Measurements from ENCODE around the gene SLC2A5. TPM values are rescaled to one million over a fixed set of nuclear protein-coding genes. Genes with fewer than 3 reads are reported as not detected.

The SLC2A5 gene
- total RNA-seq, 1 experiment from 2014 or later, result not detected

- Histone ChIP-seq H3K4me3 (no peak overlapping the region), H3K9me2 (ENCODE audit: insufficient read depth) (no peaks in the 10 kb centered on the region), H3F3A (ENCODE audit: insufficient read depth, low read depth) (peaks cover 8% of the 10 kb centered on the region; the same call in 1 of the 2 replicates), H4K20me1 (ENCODE audit: insufficient read depth) (no peaks in the 10 kb centered on the region), H3K9me3 (ENCODE audit: insufficient read depth, low read depth) (0 out of 2 replicates have a peak, but pooled peaks cover 3% of the 10 kb centered on the region), H3K79me2 (ENCODE audit: low read depth) (no peaks in the 10 kb centered on the region), H3K27me3 (ENCODE audit: insufficient read depth, low read depth) (no peaks in the 10 kb centered on the region), H3K36me3 (ENCODE audit: low read depth) (no peaks in the 10 kb centered on the region), H3K4me2 (no peak overlapping the region), H3K4me1 (replicated peaks; ENCODE audit: insufficient read depth) (peaks cover 20% of the 10 kb centered on the region), H2AFZ (no peak overlapping the region), H3K27ac (no peak overlapping the region)
- ChIA-PET POLR2A (ENCODE audit: unreplicated experiment) (no interaction called here), CTCF (no interaction called here)
- BruUV-seq (replicated peaks), result no TSS peak
- TF ChIP-seq CTCF (conservative IDR thresholded peaks at IDR 0.05) (no peak), EZH2 (IDR thresholded peaks at IDR 0.05; ENCODE audit: low read depth) (no peak)
- DNase-seq, result no peak
- intact Hi-C loops (cut with micrococcal nuclease; ENCODE audit: unreplicated experiment), result no loop called here
These were observed 16.6 kb upstream of the SLC2A5 start for GRCh38 chr1:9086045-9086444.

GRCh38 chr1:9085306-9085940, 16.0 kb upstream of the SLC2A5 start:
- Histone ChIP-seq H3K27ac (no peak overlapping the region), H3F3A (ENCODE audit: insufficient read depth, low read depth) (peaks cover 14% of the 10 kb centered on the region; the same call in 1 of the 2 replicates), H3K4me2 (no peak overlapping the region), H3K4me3 (no peak overlapping the region), H3K27me3 (ENCODE audit: insufficient read depth, low read depth) (no peaks in the 10 kb centered on the region), H3K4me1 (replicated peaks; ENCODE audit: insufficient read depth) (peaks cover 26% of the 10 kb centered on the region), H4K20me1 (ENCODE audit: insufficient read depth) (no peaks in the 10 kb centered on the region), H3K36me3 (ENCODE audit: low read depth) (no peaks in the 10 kb centered on the region), H2AFZ (no peak overlapping the region), H3K79me2 (ENCODE audit: low read depth) (no peaks in the 10 kb centered on the region), H3K9me2 (ENCODE audit: insufficient read depth) (no peaks in the 10 kb centered on the region), H3K9me3 (ENCODE audit: insufficient read depth, low read depth) (0 out of 2 replicates have a peak, but pooled peaks cover 3% of the 10 kb centered on the region)
- ChIA-PET POLR2A (ENCODE audit: unreplicated experiment) (no interaction called here), CTCF (no interaction called here)
- BruUV-seq (replicated peaks), result no TSS peak
- no peak for DNase-seq
- intact Hi-C loops (cut with micrococcal nuclease; ENCODE audit: unreplicated experiment), result no loop called here
- TF ChIP-seq EZH2 (IDR thresholded peaks at IDR 0.05; ENCODE audit: low read depth), result no peak
- no peak for TF ChIP-seq CTCF (conservative IDR thresholded peaks at IDR 0.05)

- peaks cover 32% of the 10 kb centered on the region for H3K4me1 ChIP-seq (replicated peaks; ENCODE audit: insufficient read depth)
- 0 out of 2 replicates have a peak, but pooled peaks cover 3% of the 10 kb centered on the region for H3K9me3 ChIP-seq (ENCODE audit: insufficient read depth, low read depth)
- H2AFZ ChIP-seq, result no peak overlapping the region
- H3K9me2 ChIP-seq (ENCODE audit: insufficient read depth), result no peaks in the 10 kb centered on the region
- no peaks in the 10 kb centered on the region for H3K36me3 ChIP-seq (ENCODE audit: low read depth)
- POLR2A ChIA-PET (ENCODE audit: unreplicated experiment), result no interaction called here
- TF ChIP-seq CTCF (conservative IDR thresholded peaks at IDR 0.05) (no peak), EZH2 (IDR thresholded peaks at IDR 0.05; ENCODE audit: low read depth) (no peak)
- no peak for DNase-seq
- no peaks in the 10 kb centered on the region for H3K27me3 ChIP-seq (ENCODE audit: insufficient read depth, low read depth)
- CTCF ChIA-PET, result no interaction called here
- H3F3A ChIP-seq (ENCODE audit: insufficient read depth, low read depth), result peaks cover 20% of the 10 kb centered on the region; the same call in 1 of the 2 replicates
- H4K20me1 ChIP-seq (ENCODE audit: insufficient read depth), result no peaks in the 10 kb centered on the region
- BruUV-seq (replicated peaks), result no TSS peak
- H3K79me2 ChIP-seq (ENCODE audit: low read depth), result no peaks in the 10 kb centered on the region
- intact Hi-C loops (cut with micrococcal nuclease; ENCODE audit: unreplicated experiment), result no loop called here
- H3K4me2 ChIP-seq, result no peak overlapping the region
- no peak overlapping the region for H3K27ac ChIP-seq
- H3K4me3 ChIP-seq, result no peak overlapping the region
These were observed 15.5 kb upstream of the SLC2A5 start for GRCh38 chr1:9084906-9085305.

All from PC-9 (cell line).